K562 (cell line): ENCODE data around the gene FTH1. TPM values are rescaled to one million over a fixed set of nuclear protein-coding genes. Genes with fewer than 3 reads are reported as not detected.

Experiments used
- ATAC-seq: fragments of 200-7000 bp; cut with Tn5 transposase; 3 replicates; pipeline ENCODE4 v1.9.1; 2020; ENCODE audit warnings: moderate library complexity
- BruUV-seq: library from RNA; stranded (reverse); fragments of 400-500 nt; replicated peaks from 2 replicates; lab custom pipeline; 2021; lab: Mats Ljungman, UMichigan
- CTCF ChIA-PET: fragments of 300-600 bp; formaldehyde crosslinking; extraction: SDS; loops from one replicate; lab custom pipeline; 2021; ENCODE audit warnings: low intra/inter-chr PET ratio; lab: Yijun Ruan, JAX
- POLR2A ChIA-PET: fragments of 300-600, 350-650 bp; sonication (Branson Sonifier 250); formaldehyde crosslinking; extraction: SDS; loops from one replicate; lab custom pipeline; 2021; ENCODE audit warnings: antibody characterized with exemption, inconsistent platforms; lab: Yijun Ruan, JAX
- DNase-seq, 4 experiments: peaks; one replicate each; pipeline versions ENCODE4 v3.0.0 to v3.0.0-alpha.2; 2011 to 2018; ENCODE audit warnings: low spot score in 3 of 4, mixed read lengths in 3 of 4; ENCODE audit errors: extremely low read depth in 1 of 4
- FAIRE-seq: peaks from 2 replicates; lab custom pipeline; 2011; peaks lifted over from hg19 to GRCh38; lab: Jason Lieb, UNC
- H2AFZ ChIP-seq: 2 replicates; pipeline ENCODE4 v1.6.0; 2011; ENCODE audit warnings: low read depth, low read length, control low read depth, inconsistent platforms
- H3K27ac ChIP-seq: fragments of 200-600 bp; 3 replicates; pipeline ENCODE4 v1.8.0; 2011; ENCODE audit warnings: low read depth, mild to moderate bottlenecking, control low read depth, inconsistent platforms, low read length, moderate library complexity, mixed read lengths; ENCODE audit errors: extremely low read depth
- H3K27me3 ChIP-seq, 2 experiments: fragments of 300-600 bp in 1 of 2; 2 replicates in 1 of 2; 3 replicates in 1 of 2; pipeline versions ENCODE4 v1.6.0 to v1.8.0; 2011; ENCODE audit warnings: inconsistent platforms in 2 of 2, low read length in 2 of 2, mild to moderate bottlenecking in 1 of 2, mixed read lengths in 1 of 2, moderate library complexity in 1 of 2; ENCODE audit not compliant: control insufficient read depth in 2 of 2, insufficient read depth in 2 of 2
- H3K36me3 ChIP-seq: fragments of 300-600 bp; 3 replicates; pipeline ENCODE4 v1.8.0; 2011; ENCODE audit warnings: mild to moderate bottlenecking, low read length, inconsistent platforms; ENCODE audit not compliant: control insufficient read depth, insufficient read depth
- H3K4me1 ChIP-seq, 2 experiments: fragments of 200-600 bp in 1 of 2; replicated peaks in 1 of 2; 2 replicates in 1 of 2; 3 replicates in 1 of 2; pipeline versions ENCODE4 v1.5.1 to v1.8.0; 2011; ENCODE audit warnings: inconsistent platforms in 2 of 2, low read length in 2 of 2, mild to moderate bottlenecking in 1 of 2, mixed read lengths in 1 of 2, moderate library complexity in 1 of 2; ENCODE audit not compliant: control insufficient read depth in 2 of 2, insufficient read depth in 2 of 2
- H3K4me2 ChIP-seq: 2 replicates; pipeline ENCODE4 v1.6.1; 2011; ENCODE audit warnings: low read length, control low read depth, inconsistent platforms, mixed read lengths; ENCODE audit not compliant: insufficient read depth
- H3K4me3 ChIP-seq: fragments of 200-600 bp; sonication (generic), shearing (Covaris generic); 2 replicates; pipeline ENCODE4 v1.5.1; 2016; ENCODE audit warnings: control low read depth, inconsistent platforms
- H3K79me2 ChIP-seq: fragments of 200-600 bp; 3 replicates; pipeline ENCODE4 v1.8.0; 2011; ENCODE audit warnings: low read length, inconsistent platforms; ENCODE audit not compliant: control insufficient read depth, insufficient read depth
- H3K9ac ChIP-seq, 2 experiments: 2 replicates each; pipeline versions ENCODE4 v1.6.0 to v1.6.1; 2011; ENCODE audit warnings: low read depth in 2 of 2, low read length in 2 of 2, control low read depth in 1 of 2, inconsistent platforms in 1 of 2, mild to moderate bottlenecking in 1 of 2, mixed read lengths in 1 of 2; ENCODE audit not compliant: insufficient read depth in 1 of 2
- H3K9me1 ChIP-seq: one replicate; pipeline ENCODE4 v1.6.0; 2011; ENCODE audit warnings: inconsistent platforms, mild to moderate bottlenecking, low read length, moderate library complexity; ENCODE audit not compliant: control insufficient read depth, insufficient read depth
- H3K9me3 ChIP-seq: replicated peaks from 2 replicates; pipeline ENCODE4 v1.5.1; 2011; ENCODE audit warnings: low read depth, low read length, inconsistent platforms; ENCODE audit not compliant: control insufficient read depth, insufficient read depth
- H4K20me1 ChIP-seq: replicated peaks from 2 replicates; pipeline ENCODE4 v1.6.1; 2011; ENCODE audit warnings: low read length, inconsistent platforms, mixed read lengths; ENCODE audit not compliant: control insufficient read depth, insufficient read depth
- ATF1 ChIP-seq, 2 experiments: fragments of 450-650 bp in 1 of 2; IDR thresholded peaks; 2 replicates each; pipeline ENCODE4 v1.6.1; 2016; ENCODE audit warnings: missing compliant biosample characterization in 1 of 2, missing genetic modification characterization in 1 of 2
- FUS ChIP-seq: fragments of 200-400 bp; formaldehyde crosslinking; optimal IDR thresholded peaks from 2 replicates; pipeline ENCODE3; 2017; ENCODE audit warnings: low read depth, low read length
- GABPA ChIP-seq: fragments of 200-800 bp; sonication (Bioruptor generic); conservative IDR thresholded peaks from 2 replicates; pipeline ENCODE4 v1.6.1; 2016; ENCODE audit warnings: low read depth, missing genetic modification characterization, missing compliant biosample characterization
- HDGF ChIP-seq: fragments of 450-650 bp; IDR thresholded peaks from 2 replicates; pipeline ENCODE4 v1.6.1; 2016
- MAZ ChIP-seq, 2 experiments: fragments of 450-650 bp in 1 of 2; sonication (generic) in 1 of 2; formaldehyde crosslinking; IDR thresholded peaks in 1 of 2; conservative IDR thresholded peaks in 1 of 2; 2 replicates each; pipeline versions ENCODE4 v1.4.0 to v1.5.0; 2020; ENCODE audit warnings: mild to moderate bottlenecking in 1 of 2, missing genetic modification reagents in 1 of 2
- NCOA6 ChIP-seq: fragments of 450-650 bp; IDR thresholded peaks from 2 replicates; pipeline ENCODE4 v1.6.1; 2017; ENCODE audit warnings: mild to moderate bottlenecking
- RCOR1 ChIP-seq, 2 experiments: IDR thresholded peaks; 2 replicates each; pipeline ENCODE4 v1.6.1; 2012; ENCODE audit warnings: low read depth in 2 of 2, low read length in 2 of 2, borderline replicate concordance in 1 of 2, improper control_type of control experiment in 1 of 2
- SREBF2 ChIP-seq: sonication (generic); formaldehyde crosslinking; IDR thresholded peaks from 2 replicates; pipeline ENCODE4 v1.4.0; 2020; ENCODE audit warnings: mild to moderate bottlenecking, missing genetic modification reagents
- STAG1 ChIP-seq: sonication (generic); formaldehyde crosslinking; IDR thresholded peaks from 2 replicates; pipeline ENCODE4 v1.5.0; 2020; ENCODE audit warnings: missing genetic modification reagents, borderline replicate concordance
- ZNF24 ChIP-seq: fragments of 450-650 bp; IDR thresholded peaks from 2 replicates; pipeline ENCODE4 v1.6.1; 2016
- ZNF274 ChIP-seq: IDR thresholded peaks from 2 replicates; pipeline ENCODE4 v1.6.1; 2011; ENCODE audit warnings: low read depth, mild to moderate bottlenecking, low read length, moderate library complexity, borderline replicate concordance
- ZNF57 ChIP-seq: fragments of 450-650 bp; formaldehyde crosslinking; IDR thresholded peaks from 2 replicates; pipeline ENCODE4 v1.4.0; 2020; ENCODE audit warnings: mild to moderate bottlenecking, moderate library complexity
- ZNF592 ChIP-seq: fragments of 450-650 bp; IDR thresholded peaks from 2 replicates; pipeline ENCODE4 v1.6.1; 2017; ENCODE audit warnings: antibody characterized with exemption, mild to moderate bottlenecking
- WGBS: fragments of 100-300 bp; shearing (Covaris generic); methylation state at CpG from one replicate; pipeline ENCODE4 v1.1.6; 2016; ENCODE audit warnings: low coverage, mixed read lengths; ENCODE audit not compliant: insufficient coverage; ENCODE audit errors: missing lambda C conversion rate; 5-methylcytosine and 5-hydroxymethylcytosine counted together
- in situ Hi-C: fragments of 300-500 bp; cut with MboI; formaldehyde crosslinking; loops from 4 replicates; pipeline ENCODE4 v1.15.0; 2018; ENCODE audit warnings: inconsistent platforms, mixed read lengths
- intact Hi-C: fragments of 100-400 bp; cut with micrococcal nuclease; formaldehyde crosslinking; loops from 2 replicates; pipeline ENCODE4 v1.14.2; 2022
- polyA plus RNA-seq, 8 experiments: library from polyadenylated mRNA; depleted of rRNA in 4 of 8; stranded (reverse) in 5 of 8; unstranded in 3 of 8; fragments of >200 nt; fragmentation: Nextera tagmentation in 2 of 8; fragmentation: Illumina TruSeq in 1 of 8; extraction: Ambion mirVana in 2 of 8; extraction: Trizol in 1 of 8; gene quantifications; 2 replicates each; pipeline versions ENCODE4 v1.2.1 to v1.2.3, GENCODE V29; 2011 to 2014; ENCODE audit warnings: inconsistent platforms in 1 of 8, missing spikeins in 1 of 8
- total RNA-seq, 7 experiments: library from RNA; depleted of rRNA in 6 of 7; stranded (reverse); fragments of >200 nt in 6 of 7; fragmentation: Illumina TruSeq in 2 of 7; extraction: Trizol in 2 of 7; gene quantifications; 2 replicates each; pipeline versions ENCODE4 v1.2.1 to v1.2.3, GENCODE V29; 2011 to 2021; ENCODE audit warnings: low replicate concordance in 1 of 7
- TF ChIP-seq, protein P1 (sequence below): sonication (generic); formaldehyde crosslinking; IDR thresholded peaks from 2 replicates; pipeline ENCODE4 v1.9.0; 2022; ENCODE audit warnings: mild to moderate bottlenecking, missing genetic modification reagents
- TF ChIP-seq, protein P2 (sequence below): fragments of 450-650 bp; formaldehyde crosslinking; IDR thresholded peaks from 2 replicates; pipeline ENCODE4 v1.4.0; 2020; ENCODE audit warnings: mild to moderate bottlenecking, moderate library complexity

Gene FTH1
- total and polyA plus RNA-seq, 9 of the 15 experiments (the other 6 are each of a cell fraction or from before 2014, with no cell fraction given): 370 to 3,146 (median 802) TPM

DNA sequence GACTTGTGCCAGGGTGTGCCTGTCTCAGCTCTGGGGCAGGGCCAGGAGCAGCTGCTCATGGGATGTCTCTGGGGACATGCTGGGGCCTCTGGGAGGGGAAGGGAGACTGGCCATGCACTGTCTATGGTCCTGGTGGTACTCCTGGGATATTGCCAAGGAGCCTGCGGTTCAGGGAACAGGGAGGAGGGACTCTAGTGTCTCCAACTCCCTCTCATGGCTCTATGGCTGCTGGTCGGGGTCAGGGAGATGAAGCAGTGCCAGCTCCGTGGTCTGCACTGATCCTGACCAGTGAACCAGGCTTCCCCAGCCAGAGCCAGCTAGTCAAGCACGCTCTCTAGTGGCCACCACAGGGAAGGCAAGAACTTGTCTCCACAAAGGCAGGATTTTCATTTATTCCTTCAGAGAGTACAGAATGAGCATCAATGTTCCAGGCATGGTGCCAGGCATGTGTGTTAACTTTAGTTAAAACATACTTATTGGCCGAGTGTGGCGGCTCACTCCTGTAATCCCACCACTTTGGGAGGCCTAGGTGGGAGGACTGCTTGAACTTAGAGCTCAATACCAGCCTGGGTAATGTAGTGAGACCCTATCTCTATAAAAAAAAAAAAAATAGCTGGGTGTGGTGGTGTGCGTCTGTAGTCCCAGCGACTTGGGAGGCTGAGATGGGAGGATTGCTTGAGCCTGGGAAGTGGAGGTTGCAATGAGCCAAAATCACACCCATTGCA lies 19.8 kb downstream of the FTH1 start:
- ChIA-PET CTCF (interaction anchor here (1.1 to 4.5 kb wide), 3 partner anchors 48 to 77 kb away, joined by 4 to 98 read pairs (median 7); no protein-coding TSS in a partner anchor), POLR2A (interaction anchor here (0.5 to 14.1 kb wide), 11 partner anchors 16 to 150 kb away, joined by 3 to 327 read pairs (median 3); partner anchors contain the start of gene FTH1)
- FAIRE-seq: peak; percentile 81
- Histone ChIP-seq H3K36me3 (no peaks in the 10 kb centered on the region), H4K20me1 (no peaks in the 10 kb centered on the region), H3K27ac (no peak overlapping the region; the same call in 2 of the 3 replicates), H3K9me1 (peaks cover 5% of the 10 kb centered on the region), H3K27me3 (no peaks in the 10 kb centered on the region), H3K79me2 (no peaks in the 10 kb centered on the region), H3K4me1 (peaks cover 20 to 27% of the 10 kb centered on the region in 2 experiments; a peak in 4 of 5 replicates), H2AFZ (peak overlapping the region; percentile 85), H3K4me2 (no peak overlapping the region; the same call in 1 of the 2 replicates), H3K9me3 (no peaks in the 10 kb centered on the region), H3K9ac (peak overlapping the region; percentile 8 to 69; a peak in 2 of 4 replicates), H3K4me3 (no peak overlapping the region)
- WGBS: 4% methylated on average over 8 of the region's 8 CpGs
- intact Hi-C loops: loop anchor here (1.0 to 2.0 kb wide), 6 partner anchors 19 to 161 kb away; partner anchors contain the start of gene FTH1
- DNase-seq: peak; percentile 80 to 86 (median 82)
- in situ Hi-C loops: loop anchor here (5.0 kb wide), 1 partner anchor 50 kb away; no protein-coding TSS in a partner anchor
- peak; percentile 67 for ATAC-seq
- no TSS peak for BruUV-seq
- peak in 1 of 2 experiments; percentile 60; a peak in 2 of 4 replicates for TF ChIP-seq MAZ (CRISPR knock-in tag; conservative IDR thresholded peaks at IDR 0.05 in 1 of 2, IDR thresholded peaks at IDR 0.05 in 1 of 2)
- no peak for TF ChIP-seq ATF1 (CRISPR knock-in tag; IDR thresholded peaks at IDR 0.05)
- no peak for TF ChIP-seq ATF1 (tag; IDR thresholded peaks at IDR 0.05)
- no peak for TF ChIP-seq SREBF2 (CRISPR knock-in tag)
- TF ChIP-seq GABPA (tag): no peak
- TF ChIP-seq, protein P1, sequence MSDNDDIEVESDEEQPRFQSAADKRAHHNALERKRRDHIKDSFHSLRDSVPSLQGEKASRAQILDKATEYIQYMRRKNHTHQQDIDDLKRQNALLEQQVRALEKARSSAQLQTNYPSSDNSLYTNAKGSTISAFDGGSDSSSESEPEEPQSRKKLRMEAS: 0 out of 2 replicates have a peak, but pooled peaks have one; percentile 42
- TF ChIP-seq ZNF274: no peak
- TF ChIP-seq ZNF57 (CRISPR knock-in tag): no peak
- TF ChIP-seq ZNF24: peak; percentile 52; the same call in 1 of the 2 replicates
- TF ChIP-seq ZNF592: peak; percentile 54; the same call in 1 of the 2 replicates
- TF ChIP-seq HDGF: peak; percentile 84; the same call in 1 of the 2 replicates
- peak in 1 of 2 experiments; percentile 63; a peak in 1 of 4 replicates for TF ChIP-seq RCOR1 (IDR thresholded peaks at IDR 0.05; ENCODE audit: borderline replicate concordance in 1 of 2, low read depth in 2 of 2, low read length in 2 of 2)
- TF ChIP-seq STAG1 (CRISPR knock-in tag): peak; percentile 74; the same call in 1 of the 2 replicates
- no peak for TF ChIP-seq FUS
- no peak for TF ChIP-seq NCOA6
- TF ChIP-seq, protein P2, sequence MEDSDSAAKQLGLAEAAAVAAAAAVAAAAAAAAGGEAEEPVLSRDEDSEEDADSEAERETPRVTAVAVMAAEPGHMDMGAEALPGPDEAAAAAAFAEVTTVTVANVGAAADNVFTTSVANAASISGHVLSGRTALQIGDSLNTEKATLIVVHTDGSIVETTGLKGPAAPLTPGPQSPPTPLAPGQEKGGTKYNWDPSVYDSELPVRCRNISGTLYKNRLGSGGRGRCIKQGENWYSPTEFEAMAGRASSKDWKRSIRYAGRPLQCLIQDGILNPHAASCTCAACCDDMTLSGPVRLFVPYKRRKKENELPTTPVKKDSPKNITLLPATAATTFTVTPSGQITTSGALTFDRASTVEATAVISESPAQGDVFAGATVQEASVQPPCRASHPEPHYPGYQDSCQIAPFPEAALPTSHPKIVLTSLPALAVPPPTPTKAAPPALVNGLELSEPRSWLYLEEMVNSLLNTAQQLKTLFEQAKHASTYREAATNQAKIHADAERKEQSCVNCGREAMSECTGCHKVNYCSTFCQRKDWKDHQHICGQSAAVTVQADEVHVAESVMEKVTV (CRISPR knock-in tag): peak; percentile 98
